HG03439 (cell line): ENCODE results near the gene ZSWIM3.
"Not testable (repeated sequence)": the region's sequence is repeated elsewhere in the genome, so short reads cannot be mapped to it uniquely, and the experiment has no call there.

Experiments used
- ATAC-seq: cut with Tn5 transposase; IDR thresholded peaks from one replicate; pipeline ENCODE4 v1.9.1; 2021; ENCODE audit warnings: mild to moderate bottlenecking, moderate library complexity; ENCODE audit not compliant: unreplicated experiment

ZSWIM3 gene

GRCh38 chr20:45857114-45857881 is at the start of gene ZSWIM3, which contains the start of gene ACOT8:
Gene ZSWIM3, plus strand, starts transcription at chr20:45857614. Its CDS starts 212 bp downstream, at chr20:45857826.
Gene ACOT8, minus strand, starts transcription at chr20:45857392. Its CDS starts 77 bp downstream, at chr20:45857315.
- peak; percentile 94 for ATAC-seq

- no peak for ATAC-seq
Observed at GRCh38 chr20:45810191-45810970, 47.0 kb upstream of the ZSWIM3 start.

GRCh38 chr20:45812157-45813005 is 45.0 kb upstream of the ZSWIM3 start, which contains the start of gene UBE2C:
Gene UBE2C, plus strand, starts transcription at chr20:45812644. Its CDS starts 52 bp downstream, at chr20:45812696.
- peak; percentile 93 for ATAC-seq

- peak; percentile 16 for ATAC-seq
Observed at GRCh38 chr20:45813006-45813340, 44.4 kb upstream of the ZSWIM3 start.

GRCh38 chr20:45813489-45813888 is 43.9 kb upstream of the ZSWIM3 start:
- ATAC-seq: no peak

GRCh38 chr20:45814314-45814713 is 43.1 kb upstream of the ZSWIM3 start:
- no peak for ATAC-seq

GRCh38 chr20:45816951-45817350 is 40.5 kb upstream of the ZSWIM3 start:
- no peak for ATAC-seq

- ATAC-seq: no peak
Observed at GRCh38 chr20:45817376-45818194, 39.8 kb upstream of the ZSWIM3 start.

GRCh38 chr20:45818239-45818638 is 39.2 kb upstream of the ZSWIM3 start:
- ATAC-seq: no peak

GRCh38 chr20:45819466-45819865 is 37.9 kb upstream of the ZSWIM3 start:
- ATAC-seq: no peak

- ATAC-seq: no peak
Observed at GRCh38 chr20:45821947-45822346, 35.5 kb upstream of the ZSWIM3 start.

- no peak for ATAC-seq
Observed at GRCh38 chr20:45822857-45823256, 34.6 kb upstream of the ZSWIM3 start.

- ATAC-seq: no peak
Observed at GRCh38 chr20:45823949-45824835, 33.2 kb upstream of the ZSWIM3 start.

GRCh38 chr20:45826381-45827019 is 30.9 kb upstream of the ZSWIM3 start:
- ATAC-seq: no peak

- no peak for ATAC-seq
Observed at GRCh38 chr20:45827030-45827652, 30.3 kb upstream of the ZSWIM3 start, which contains the start of gene TNNC2. Gene TNNC2, minus strand, starts transcription at chr20:45827312. Its CDS starts 64 bp downstream, at chr20:45827248.

- ATAC-seq: no peak
Observed at GRCh38 chr20:45827712-45828111, 29.7 kb upstream of the ZSWIM3 start.

- ATAC-seq: no peak
Observed at GRCh38 chr20:45828589-45828988, 28.8 kb upstream of the ZSWIM3 start.

- ATAC-seq: not testable (repeated sequence)
Observed at GRCh38 chr20:45829673-45830106, 27.7 kb upstream of the ZSWIM3 start.
